Inferior parietal cortex (tissue), 1 donor: ENCODE measurements around the gene ATOX1.

Experiments used
- DNase-seq: peaks from one replicate; pipeline ENCODE4 v3.0.0-alpha.2; 2016; ENCODE audit errors: extremely low spot score

The ATOX1 gene

GRCh38 chr5:151770383-151771258 lies 12.2 kb upstream of the ATOX1 start:
- DNase-seq = peak; percentile 70

- no peak for DNase-seq
These were observed 8.5 kb upstream of the ATOX1 start for GRCh38 chr5:151766975-151767374.

- DNase-seq = no peak
These were observed 6.4 kb upstream of the ATOX1 start for GRCh38 chr5:151764801-151765200.

GRCh38 chr5:151758141-151758429 lies 346 bp downstream of the ATOX1 start:
- DNase-seq = no peak

- DNase-seq = no peak
These were observed 944 bp downstream of the ATOX1 start for GRCh38 chr5:151757233-151758140.

- no peak for DNase-seq
These were observed 3.0 kb downstream of the ATOX1 start for GRCh38 chr5:151755383-151755782.

GRCh38 chr5:151751593-151751992 lies 6.8 kb downstream of the ATOX1 start:
- DNase-seq = no peak

GRCh38 chr5:151751091-151751490 lies 7.3 kb downstream of the ATOX1 start:
- no peak for DNase-seq

GRCh38 chr5:151750121-151750520 lies 8.3 kb downstream of the ATOX1 start:
- no peak for DNase-seq

- DNase-seq = peak; percentile 90
These were observed 13.2 kb downstream of the ATOX1 start for GRCh38 chr5:151745071-151745705.

GRCh38 chr5:151743530-151743929 lies 14.9 kb downstream of the ATOX1 start:
- DNase-seq = peak; percentile 39

- peak; percentile 71 for DNase-seq
These were observed 15.5 kb downstream of the ATOX1 start for GRCh38 chr5:151742870-151743294.

GRCh38 chr5:151741678-151742423 lies 16.6 kb downstream of the ATOX1 start:
- no peak for DNase-seq

GRCh38 chr5:151740958-151741373 lies 17.5 kb downstream of the ATOX1 start:
- no peak for DNase-seq

GRCh38 chr5:151740336-151740942 lies 18.0 kb downstream of the ATOX1 start:
- peak; percentile 72 for DNase-seq

GRCh38 chr5:151739939-151740335 lies 18.5 kb downstream of the ATOX1 start:
- DNase-seq = no peak

GRCh38 chr5:151739395-151739794 lies 19.0 kb downstream of the ATOX1 start:
- no peak for DNase-seq

GRCh38 chr5:151738125-151738848 lies 20.1 kb downstream of the ATOX1 start:
- no peak for DNase-seq

- DNase-seq = no peak
These were observed 21.0 kb downstream of the ATOX1 start for GRCh38 chr5:151737431-151737830.

GRCh38 chr5:151735646-151736045 lies 22.8 kb downstream of the ATOX1 start:
- no peak for DNase-seq

GRCh38 chr5:151734064-151734408 lies 24.4 kb downstream of the ATOX1 start:
- DNase-seq = no peak
